GM12801 (cell line): ENCODE data around the gene SANBR.

Experiments
- CTCF ChIP-seq: IDR thresholded peaks from one replicate; pipeline ENCODE4 v1.5.1; 2011; ENCODE audit warnings: control low read depth; ENCODE audit not compliant: insufficient read length; ENCODE audit errors: extremely low read depth

The SANBR gene

GRCh38 chr2:61055557-61055956 is 10.1 kb upstream of the SANBR start:
- TF ChIP-seq CTCF, result no peak

- TF ChIP-seq CTCF, result no peak
Measured at GRCh38 chr2:61057562-61057961, 8.1 kb upstream of the SANBR start.

GRCh38 chr2:61059382-61059781 is 6.3 kb upstream of the SANBR start:
- TF ChIP-seq CTCF, result no peak

GRCh38 chr2:61074100-61074499 is 8.4 kb downstream of the SANBR start:
- no peak for TF ChIP-seq CTCF

- TF ChIP-seq CTCF, result no peak
Measured at GRCh38 chr2:61085883-61086282, 20.2 kb downstream of the SANBR start.

GRCh38 chr2:61089797-61090196 is 24.1 kb downstream of the SANBR start:
- no peak for TF ChIP-seq CTCF

GRCh38 chr2:61090386-61090921 is 24.8 kb downstream of the SANBR start:
- TF ChIP-seq CTCF, result no peak

- TF ChIP-seq CTCF, result no peak
Measured at GRCh38 chr2:61091485-61091884, 25.8 kb downstream of the SANBR start.
